Epithelial cell of esophagus (primary cell): Measurements from ENCODE around the gene VWC2L.

Source experiments
- DNase-seq: peaks from one replicate; pipeline ENCODE4 v3.0.0; 2010; ENCODE audit warnings: low read depth
- H3K4me3 ChIP-seq: 2 replicates; pipeline ENCODE4 v1.5.1; 2011; ENCODE audit warnings: mild to moderate bottlenecking, low read length, control low read depth
- CTCF ChIP-seq: IDR thresholded peaks from 2 replicates; pipeline ENCODE4 v1.5.1; 2011; ENCODE audit warnings: low read depth, mild to moderate bottlenecking, low read length, control low read depth, inconsistent platforms; ENCODE audit not compliant: insufficient read depth; ENCODE audit errors: missing control alignments

The VWC2L gene

GRCh38 chr2:214529514-214529913, 118.7 kb downstream of the VWC2L start:
- no peak for TF ChIP-seq CTCF
- DNase-seq = no peak

GRCh38 chr2:214533541-214533940, 122.7 kb downstream of the VWC2L start:
- no peak for TF ChIP-seq CTCF
- no peak overlapping the region for H3K4me3 ChIP-seq
- DNase-seq = no peak

More at GRCh38 chr2:214529514-214529913, 118.7 kb downstream of the VWC2L start:
- no peak overlapping the region for H3K4me3 ChIP-seq

- TF ChIP-seq CTCF = no peak
- DNase-seq = no peak
- no peak overlapping the region for H3K4me3 ChIP-seq
Measured at GRCh38 chr2:214536625-214537024, 125.8 kb downstream of the VWC2L start.

- no peak for TF ChIP-seq CTCF
- H3K4me3 ChIP-seq = no peak overlapping the region
- DNase-seq = no peak
Measured at GRCh38 chr2:214537929-214538328, 127.1 kb downstream of the VWC2L start.

GRCh38 chr2:214542295-214542694, 131.4 kb downstream of the VWC2L start:
- no peak for DNase-seq
- H3K4me3 ChIP-seq = no peak overlapping the region

GRCh38 chr2:214542866-214543265, 132.0 kb downstream of the VWC2L start:
- TF ChIP-seq CTCF = no peak
- peak; percentile 60 for DNase-seq
- H3K4me3 ChIP-seq = no peak overlapping the region

More at GRCh38 chr2:214542295-214542694, 131.4 kb downstream of the VWC2L start:
- no peak for TF ChIP-seq CTCF

- TF ChIP-seq CTCF = no peak
- peak; percentile 65 for DNase-seq
- H3K4me3 ChIP-seq = no peak overlapping the region
Measured at GRCh38 chr2:214543386-214543955, 132.6 kb downstream of the VWC2L start.
